Nephron progenitor cell (in vitro differentiated cells): ENCODE measurements around the gene METTL5.
A peak's percentile ranks its signal among the peaks of the same experiment; 100 is the strongest.
"Not testable (repeated sequence)": the region's sequence is repeated elsewhere in the genome, so short reads cannot be mapped to it uniquely, and the experiment has no call there.

Experiments
- DNase-seq: peaks from one replicate; pipeline ENCODE4 v3.0.0; 2021
- H3K27ac Mint-ChIP-seq: 2 replicates; pipeline ENCODE4 v1.8.0; 2021; ENCODE audit warnings: mild to moderate bottlenecking, moderate library complexity, mixed read lengths
- H3K27me3 Mint-ChIP-seq: 2 replicates; pipeline ENCODE4 v1.8.0; 2021; ENCODE audit warnings: mild to moderate bottlenecking, low read depth, mixed read lengths; ENCODE audit not compliant: poor library complexity
- H3K36me3 Mint-ChIP-seq: 2 replicates; pipeline ENCODE4 v1.8.0; 2021; ENCODE audit warnings: low read depth, mixed read lengths
- H3K4me1 Mint-ChIP-seq: 2 replicates; pipeline ENCODE4 v1.8.0; 2021; ENCODE audit warnings: mixed read lengths
- H3K4me3 Mint-ChIP-seq: 2 replicates; pipeline ENCODE4 v1.8.0; 2021; ENCODE audit warnings: mild to moderate bottlenecking, moderate library complexity, mixed read lengths
- H3K9me3 Mint-ChIP-seq: 2 replicates; pipeline ENCODE4 v1.8.0; 2021; ENCODE audit warnings: mild to moderate bottlenecking, moderate library complexity, mixed read lengths
- TF ChIP-seq, protein P1 (sequence below): fragments of 200-600 bp; sonication (generic); IDR thresholded peaks from 2 replicates; pipeline ENCODE4 v1.5.0; 2021; ENCODE audit warnings: antibody characterized with exemption

Gene METTL5

DNA sequence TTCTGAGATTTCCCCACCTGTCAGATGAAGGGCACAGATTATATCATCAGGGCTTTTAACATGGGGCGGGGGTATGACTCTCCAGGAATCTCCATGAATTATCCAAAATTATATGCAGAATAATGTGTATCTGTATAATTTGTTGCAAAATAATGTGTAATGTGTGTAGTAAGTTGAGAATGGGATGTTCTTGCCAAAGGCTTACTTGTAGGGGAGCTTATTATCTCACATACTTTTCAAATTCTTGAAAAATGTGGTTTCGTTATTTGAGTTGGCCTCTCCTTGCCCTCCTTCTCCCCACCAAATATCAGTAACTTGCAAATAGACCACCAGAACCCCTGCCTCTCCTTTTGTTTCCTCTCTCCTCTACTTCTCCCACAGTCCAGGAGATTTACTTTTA lies 38.1 kb upstream of the METTL5 start:
- Mint-ChIP-seq H3K4me1 (no peaks in the 10 kb centered on the region), H3K27me3 (no peaks in the 10 kb centered on the region), H3K9me3 (peaks cover 38% of the 10 kb centered on the region), H3K36me3 (peaks cover 55% of the 10 kb centered on the region), H3K27ac (no peak overlapping the region), H3K4me3 (no peak overlapping the region)
- TF ChIP-seq, protein P1, sequence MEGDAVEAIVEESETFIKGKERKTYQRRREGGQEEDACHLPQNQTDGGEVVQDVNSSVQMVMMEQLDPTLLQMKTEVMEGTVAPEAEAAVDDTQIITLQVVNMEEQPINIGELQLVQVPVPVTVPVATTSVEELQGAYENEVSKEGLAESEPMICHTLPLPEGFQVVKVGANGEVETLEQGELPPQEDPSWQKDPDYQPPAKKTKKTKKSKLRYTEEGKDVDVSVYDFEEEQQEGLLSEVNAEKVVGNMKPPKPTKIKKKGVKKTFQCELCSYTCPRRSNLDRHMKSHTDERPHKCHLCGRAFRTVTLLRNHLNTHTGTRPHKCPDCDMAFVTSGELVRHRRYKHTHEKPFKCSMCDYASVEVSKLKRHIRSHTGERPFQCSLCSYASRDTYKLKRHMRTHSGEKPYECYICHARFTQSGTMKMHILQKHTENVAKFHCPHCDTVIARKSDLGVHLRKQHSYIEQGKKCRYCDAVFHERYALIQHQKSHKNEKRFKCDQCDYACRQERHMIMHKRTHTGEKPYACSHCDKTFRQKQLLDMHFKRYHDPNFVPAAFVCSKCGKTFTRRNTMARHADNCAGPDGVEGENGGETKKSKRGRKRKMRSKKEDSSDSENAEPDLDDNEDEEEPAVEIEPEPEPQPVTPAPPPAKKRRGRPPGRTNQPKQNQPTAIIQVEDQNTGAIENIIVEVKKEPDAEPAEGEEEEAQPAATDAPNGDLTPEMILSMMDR: no peak
- DNase-seq: no peak

DNA sequence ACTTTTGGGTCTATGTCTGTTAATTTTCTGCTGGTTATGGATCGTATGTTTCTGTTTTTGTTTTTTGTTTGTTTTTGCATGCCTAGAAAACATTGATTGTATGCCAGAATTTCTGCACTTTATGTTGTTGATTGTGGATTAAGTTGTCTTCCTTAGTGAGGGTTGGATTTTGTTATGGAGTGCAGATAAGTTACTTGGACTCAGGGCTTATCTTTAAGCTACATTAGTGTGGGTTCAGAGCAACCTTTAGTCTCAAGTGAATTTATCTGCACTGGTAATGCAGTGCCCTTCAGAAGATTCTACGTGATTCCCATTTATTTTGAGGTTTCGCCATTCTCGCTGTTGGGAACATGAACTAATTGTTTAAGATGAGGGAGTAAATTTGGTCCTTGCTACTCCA lies 35.4 kb upstream of the METTL5 start:
- H3K4me3 Mint-ChIP-seq: no peak overlapping the region
- no peak overlapping the region for H3K27ac Mint-ChIP-seq
- TF ChIP-seq, protein P1: no peak
- peaks cover 48% of the 10 kb centered on the region for H3K9me3 Mint-ChIP-seq
- H3K4me1 Mint-ChIP-seq: no peaks in the 10 kb centered on the region
- H3K36me3 Mint-ChIP-seq: peaks cover 54% of the 10 kb centered on the region
- no peaks in the 10 kb centered on the region for H3K27me3 Mint-ChIP-seq
- no peak for DNase-seq

GRCh38 chr2:169859423-169859822 lies 34.7 kb upstream of the METTL5 start:
- Mint-ChIP-seq H3K27ac (no peak overlapping the region), H3K36me3 (peaks cover 60% of the 10 kb centered on the region), H3K9me3 (peaks cover 55% of the 10 kb centered on the region), H3K4me1 (no peaks in the 10 kb centered on the region), H3K4me3 (no peak overlapping the region), H3K27me3 (no peaks in the 10 kb centered on the region)
- TF ChIP-seq, protein P1: no peak
- DNase-seq: no peak

- H3K27me3 Mint-ChIP-seq, DNase-seq, H3K4me1 Mint-ChIP-seq, H3K27ac Mint-ChIP-seq, H3K4me3 Mint-ChIP-seq: not testable (repeated sequence)
- Mint-ChIP-seq H3K9me3 (peaks cover 62% of the 10 kb centered on the region), H3K36me3 (peaks cover 64% of the 10 kb centered on the region)
Observed at GRCh38 chr2:169855281-169856258, 30.9 kb upstream of the METTL5 start.

DNA sequence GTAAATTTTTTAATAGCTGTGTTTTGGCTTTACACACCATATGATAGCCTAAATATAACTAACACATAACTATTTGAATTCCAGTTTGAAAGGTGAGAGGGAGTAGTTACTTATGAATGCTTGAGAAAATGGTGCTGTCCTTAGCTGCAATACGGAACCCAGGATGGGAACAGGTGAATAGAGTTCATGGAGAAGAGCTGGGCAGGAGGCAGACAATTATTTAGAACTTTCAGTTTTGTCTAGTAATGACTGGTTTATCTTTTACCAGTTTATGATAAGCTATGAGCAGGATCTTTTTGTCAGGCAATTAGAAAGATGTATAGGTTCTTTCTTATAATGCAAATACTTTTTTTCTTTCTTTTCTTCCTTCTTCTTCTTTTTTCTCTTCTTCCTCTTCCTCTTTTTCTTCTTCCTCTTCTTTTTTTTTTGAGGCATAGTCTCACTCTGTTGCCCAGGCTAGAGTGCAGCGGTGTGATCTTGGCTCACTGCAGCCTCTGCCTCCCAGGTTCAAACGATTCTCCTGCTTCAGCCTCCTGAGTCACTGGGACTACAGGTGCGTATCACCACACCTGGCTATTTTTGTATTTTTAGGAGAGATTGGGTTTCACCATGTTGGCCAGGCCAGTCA lies 28.4 kb upstream of the METTL5 start:
- TF ChIP-seq, protein P1: no peak
- Mint-ChIP-seq H3K9me3 (peaks cover 52% of the 10 kb centered on the region), H3K27ac (peak overlapping the region; percentile 43), H3K4me3 (no peak overlapping the region), H3K27me3 (peaks cover 3% of the 10 kb centered on the region), H3K4me1 (no peaks in the 10 kb centered on the region), H3K36me3 (peaks cover 65% of the 10 kb centered on the region)
- DNase-seq: no peak

DNA sequence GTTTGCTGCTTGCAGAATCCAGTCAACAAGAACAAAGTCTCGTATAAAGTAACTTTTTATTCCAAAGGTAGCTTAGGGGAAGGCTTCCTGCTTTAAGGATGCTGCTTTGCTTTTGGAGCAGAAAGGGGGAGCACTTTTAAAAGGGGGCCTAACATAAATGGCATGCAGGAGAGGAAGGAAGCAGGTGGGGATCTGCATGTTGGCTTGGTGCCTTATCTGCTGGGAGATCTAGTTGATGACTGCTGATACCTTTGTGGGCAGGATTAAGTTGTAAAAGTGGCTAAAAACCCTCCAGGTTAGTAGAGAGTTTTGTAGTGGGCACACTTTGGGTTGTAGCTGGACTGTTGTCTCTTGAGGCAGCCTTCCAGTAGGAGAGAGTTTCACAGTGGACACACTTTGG lies 25.0 kb upstream of the METTL5 start:
- Mint-ChIP-seq H3K4me1 (no peaks in the 10 kb centered on the region), H3K27ac (no peak overlapping the region), H3K27me3 (peaks cover 3% of the 10 kb centered on the region), H3K4me3 (no peak overlapping the region), H3K36me3 (peaks cover 69% of the 10 kb centered on the region), H3K9me3 (peaks cover 28% of the 10 kb centered on the region)
- DNase-seq: no peak
- TF ChIP-seq, protein P1: no peak

GRCh38 chr2:169848959-169849693 lies 24.4 kb upstream of the METTL5 start:
- Mint-ChIP-seq H3K36me3 (peaks cover 70% of the 10 kb centered on the region), H3K9me3 (peaks cover 22% of the 10 kb centered on the region)
- H3K4me3 Mint-ChIP-seq, H3K4me1 Mint-ChIP-seq, H3K27me3 Mint-ChIP-seq, DNase-seq, H3K27ac Mint-ChIP-seq: not testable (repeated sequence)
